Measurements from ENCODE around the gene CRK. TPM values are rescaled to one million over a fixed set of nuclear protein-coding genes. Genes with fewer than 3 reads are reported as not detected.

CRK gene
- total and polyA plus RNA-seq, 10 of the 15 experiments (the other 5 are each of a cell fraction or from before 2014, with no cell fraction given): 11.1 to 23.8 (median 20.5) TPM

DNA sequence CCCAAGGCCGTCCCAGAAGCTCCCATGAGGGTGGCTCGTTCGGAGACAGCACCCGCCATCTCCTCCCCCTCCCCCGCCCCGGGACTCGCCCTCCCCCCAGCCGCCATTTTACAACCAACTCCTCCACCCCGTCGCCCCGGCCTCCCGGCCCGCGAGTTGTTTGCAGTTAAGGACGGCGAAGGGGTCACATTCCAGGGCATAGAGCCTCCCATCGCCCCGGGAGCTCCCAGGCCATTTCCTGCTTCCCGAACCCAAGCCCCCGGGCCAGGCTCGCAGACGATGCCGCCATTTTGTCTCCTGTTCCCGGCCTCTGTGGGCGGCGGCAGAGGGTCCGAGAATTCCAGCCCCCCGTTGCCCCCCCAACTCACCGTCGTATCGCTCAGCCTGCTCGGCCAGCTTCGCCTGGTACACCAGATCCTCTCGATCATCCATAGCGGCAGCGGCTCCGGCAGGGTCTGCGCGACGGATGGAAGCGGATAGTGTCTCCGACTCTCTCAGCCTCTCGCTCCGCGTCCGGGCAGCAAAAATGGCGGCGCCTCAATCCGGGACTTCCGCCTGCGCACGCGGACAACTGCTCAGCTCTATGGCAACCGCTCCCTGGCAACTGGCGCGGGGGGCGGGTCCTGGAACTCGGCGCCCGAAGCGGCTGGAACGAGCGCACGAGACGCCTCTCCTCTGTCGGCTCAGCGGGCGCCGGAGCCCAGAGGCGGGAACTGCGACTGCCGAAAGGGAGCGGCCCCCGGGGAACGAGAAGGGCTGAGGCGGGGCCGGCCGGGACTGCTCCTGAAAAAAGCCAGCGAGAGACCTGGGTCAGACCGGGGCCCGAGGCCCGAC lies 56.1 kb downstream of the CRK start, which contains the start of gene YWHAE:
Gene YWHAE (minus strand): TSS at position 544 of the 834 bp plus-strand sequence. CDS start 112 bp downstream, at position 432.
- H3K79me2 ChIP-seq (ENCODE audit: control insufficient read depth, insufficient read depth, low read length): peaks cover 51% of the 10 kb centered on the region
- no peaks in the 10 kb centered on the region for H3K27me3 ChIP-seq (replicated peaks in 1 of 2; ENCODE audit: control insufficient read depth in 2 of 2, insufficient read depth in 2 of 2, low read length in 1 of 2)
- ChIA-PET RAD21 (ENCODE audit: unreplicated experiment) (interaction anchor here (1.1 to 2.9 kb wide), 3 partner anchors 22 to 34 kb away, joined by 3 to 14 read pairs (median 3); no protein-coding TSS in a partner anchor), POLR2A (interaction anchor here (0.6 to 2.5 kb wide), 9 partner anchors 14 to 266 kb away, joined by 3 to 8 read pairs (median 5); no protein-coding TSS in a partner anchor), SMC1A (ENCODE audit: uncharacterized antibody, unreplicated experiment) (interaction anchor here (1.0 to 4.5 kb wide), 4 partner anchors 15 to 116 kb away, joined by 3 to 24 read pairs (median 3); no protein-coding TSS in a partner anchor), CTCF (interaction anchor here (0.6 to 3.1 kb wide), 5 partner anchors 9 to 117 kb away, joined by 3 to 15 read pairs (median 3); no protein-coding TSS in a partner anchor)
- H2AFZ ChIP-seq (ENCODE audit: control insufficient read depth, low read depth, low read length): peak within 1 kb of the TSS; percentile 87
- H3K4me1 ChIP-seq (ENCODE audit: control insufficient read depth, insufficient read depth, low read length): no peaks in the 10 kb centered on the region
- H4K20me1 ChIP-seq (ENCODE audit: control insufficient read depth, insufficient read depth): peaks cover 5% of the 10 kb centered on the region; the same call in 1 of the 2 replicates
- in situ Hi-C loops (cut with MboI) (no loop called here), intact Hi-C loops (cut with micrococcal nuclease; ENCODE audit: unreplicated experiment) (no loop called here)
- H3K9ac ChIP-seq (ENCODE audit: control insufficient read depth, insufficient read depth, low read length): peak within 1 kb of the TSS; percentile 80
- WGBS (ENCODE audit: insufficient coverage, insufficient replicate concordance, low lambda C conversion rate, missing lambda C conversion rate): under 1% methylated on average over 58 of the region's 82 CpGs
- DNase-seq (ENCODE audit: low read depth, low spot score) (peak; percentile 62), FAIRE-seq (peak; percentile 88), ATAC-seq (peak; percentile 96)
- BruUV-seq (replicated peaks): no TSS peak
- peak within 1 kb of the TSS; percentile 93 for H3K27ac ChIP-seq (ENCODE audit: control insufficient read depth, insufficient read depth)
- H3K36me3 ChIP-seq (ENCODE audit: control insufficient read depth in 2 of 2, insufficient read depth in 2 of 2, low read length in 1 of 2): peaks cover 0 to 6% of the 10 kb centered on the region in 2 experiments; a peak in 1 of 4 replicates
- no peaks in the 10 kb centered on the region for H3K9me3 ChIP-seq (replicated peaks; ENCODE audit: control insufficient read depth, insufficient read depth, low read length)
- H3K4me3 ChIP-seq: peak within 1 kb of the TSS; percentile 83
- H3K4me2 ChIP-seq (ENCODE audit: control insufficient read depth, insufficient read depth): peak within 1 kb of the TSS; percentile 49
- TF ChIP-seq PAX8 (IDR thresholded peaks at IDR 0.05): peak; percentile 91
- TF ChIP-seq RAD21 (IDR thresholded peaks at IDR 0.05; ENCODE audit: insufficient read depth, low read depth, low read length): no peak
- peak; percentile 95 for TF ChIP-seq SMAD5 (IDR thresholded peaks at IDR 0.05; ENCODE audit: low read depth)
- peak; percentile 80 for TF ChIP-seq ZBTB40 (IDR thresholded peaks at IDR 0.05; ENCODE audit: borderline replicate concordance)
- TF ChIP-seq, protein P1, sequence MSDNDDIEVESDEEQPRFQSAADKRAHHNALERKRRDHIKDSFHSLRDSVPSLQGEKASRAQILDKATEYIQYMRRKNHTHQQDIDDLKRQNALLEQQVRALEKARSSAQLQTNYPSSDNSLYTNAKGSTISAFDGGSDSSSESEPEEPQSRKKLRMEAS (IDR thresholded peaks at IDR 0.05; ENCODE audit: low read depth, low read length): peak; percentile 93
- no peak for TF ChIP-seq SMC3 (IDR thresholded peaks at IDR 0.05; ENCODE audit: borderline replicate concordance, low read length)
- TF ChIP-seq NRF1 (conservative IDR thresholded peaks at IDR 0.05; ENCODE audit: low read depth, low read length): peak; percentile 61
- TF ChIP-seq NFYB (IDR thresholded peaks at IDR 0.05; ENCODE audit: insufficient read depth, low read depth, low read length): no peak
- TF ChIP-seq, protein P2, sequence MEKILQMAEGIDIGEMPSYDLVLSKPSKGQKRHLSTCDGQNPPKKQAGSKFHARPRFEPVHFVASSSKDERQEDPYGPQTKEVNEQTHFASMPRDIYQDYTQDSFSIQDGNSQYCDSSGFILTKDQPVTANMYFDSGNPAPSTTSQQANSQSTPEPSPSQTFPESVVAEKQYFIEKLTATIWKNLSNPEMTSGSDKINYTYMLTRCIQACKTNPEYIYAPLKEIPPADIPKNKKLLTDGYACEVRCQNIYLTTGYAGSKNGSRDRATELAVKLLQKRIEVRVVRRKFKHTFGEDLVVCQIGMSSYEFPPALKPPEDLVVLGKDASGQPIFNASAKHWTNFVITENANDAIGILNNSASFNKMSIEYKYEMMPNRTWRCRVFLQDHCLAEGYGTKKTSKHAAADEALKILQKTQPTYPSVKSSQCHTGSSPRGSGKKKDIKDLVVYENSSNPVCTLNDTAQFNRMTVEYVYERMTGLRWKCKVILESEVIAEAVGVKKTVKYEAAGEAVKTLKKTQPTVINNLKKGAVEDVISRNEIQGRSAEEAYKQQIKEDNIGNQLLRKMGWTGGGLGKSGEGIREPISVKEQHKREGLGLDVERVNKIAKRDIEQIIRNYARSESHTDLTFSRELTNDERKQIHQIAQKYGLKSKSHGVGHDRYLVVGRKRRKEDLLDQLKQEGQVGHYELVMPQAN (conservative IDR thresholded peaks at IDR 0.05): peak; percentile 88
- TF ChIP-seq SIN3A (IDR thresholded peaks at IDR 0.05; ENCODE audit: low read depth, low read length): peak; percentile 93
- TF ChIP-seq CBX3 (IDR thresholded peaks at IDR 0.05; ENCODE audit: borderline replicate concordance, low read depth): no peak
- TF ChIP-seq CREB1 (IDR thresholded peaks at IDR 0.05; ENCODE audit: low read depth): 0 out of 2 replicates have a peak, but pooled peaks have one; percentile 41
- peak; percentile 73 for TF ChIP-seq MEF2B (IDR thresholded peaks at IDR 0.05; ENCODE audit: partially characterized antibody, poor library complexity, severe bottlenecking)
- no peak for TF ChIP-seq RCOR1 (conservative IDR thresholded peaks at IDR 0.05; ENCODE audit: low read depth, low read length)
- TF ChIP-seq ZSCAN29 (IDR thresholded peaks at IDR 0.05): 0 out of 2 replicates have a peak, but pooled peaks have one; percentile 12
- peak; percentile 94; the same call in 1 of the 2 replicates for TF ChIP-seq GATAD2B (conservative IDR thresholded peaks at IDR 0.05; ENCODE audit: low read depth)
- peak; percentile 97 for TF ChIP-seq LARP7 (IDR thresholded peaks at IDR 0.05)
- peak; percentile 88 for TF ChIP-seq NBN (IDR thresholded peaks at IDR 0.05)
